CD4-positive, alpha-beta T cell (primary cell): ENCODE results near the gene MPP7. TPM values are rescaled to one million over a fixed set of nuclear protein-coding genes. Genes with fewer than 3 reads are reported as not detected.

Experiments used
- ATAC-seq: fragments of 200-7000 bp; cut with Tn5 transposase; one replicate; pipeline ENCODE4 v1.10.0; 2022; ENCODE audit warnings: mild to moderate bottlenecking; ENCODE audit not compliant: poor library complexity
- CTCF ChIA-PET: fragments of 350-600 bp; sonication (Branson Sonifier 250); formaldehyde crosslinking; loops from one replicate; lab custom pipeline; 2021; ENCODE audit warnings: antibody characterized with exemption, inconsistent platforms; lab: Charles Lee
- POLR2A ChIA-PET: fragments of 350-600 bp; sonication (Branson Sonifier 250); formaldehyde crosslinking; loops from one replicate; lab custom pipeline; 2021; ENCODE audit warnings: antibody characterized with exemption, inconsistent platforms; lab: Charles Lee
- DNase-seq, 14 experiments: peaks; one replicate each; pipeline ENCODE4 v3.0.0-alpha.2; 2013 to 2020; ENCODE audit warnings: mixed read lengths in 2 of 14
- H3K27ac ChIP-seq, 2 donors: one replicate each; pipeline versions ENCODE4 v1.5.1 to v1.7.0; 2013; ENCODE audit warnings: low read length in 2 of 2, low read depth in 1 of 2, mild to moderate bottlenecking in 1 of 2
- H3K27me3 ChIP-seq, 2 experiments: 1 replicate in 1 of 2; 2 replicates in 1 of 2; pipeline versions ENCODE4 v1.6.1 to v1.7.0; 2013; ENCODE audit warnings: low read length in 2 of 2, control low read depth in 1 of 2, mild to moderate bottlenecking in 1 of 2, moderate library complexity in 1 of 2; ENCODE audit not compliant: insufficient read depth in 2 of 2, control insufficient read depth in 1 of 2
- H3K36me3 ChIP-seq: one replicate; pipeline ENCODE4 v1.6.1; 2013; ENCODE audit warnings: low read length, control low read depth; ENCODE audit not compliant: insufficient read depth
- H3K4me1 ChIP-seq: one replicate; pipeline ENCODE4 v1.6.1; 2013; ENCODE audit warnings: low read length, control low read depth; ENCODE audit not compliant: insufficient read depth
- H3K4me3 ChIP-seq: one replicate; pipeline ENCODE4 v1.5.1; 2013; ENCODE audit warnings: mild to moderate bottlenecking, low read length, moderate library complexity
- H3K9me3 ChIP-seq, 2 experiments: 1 replicate in 1 of 2; 2 replicates in 1 of 2; pipeline versions ENCODE4 v1.6.1 to v1.7.0; 2013; ENCODE audit warnings: low read length in 2 of 2, mild to moderate bottlenecking in 2 of 2, control low read depth in 1 of 2, moderate library complexity in 1 of 2; ENCODE audit not compliant: control insufficient read depth in 1 of 2, insufficient read depth in 1 of 2
- H3K27ac Mint-ChIP-seq: one replicate; pipeline ENCODE4 v1.8.0; 2020; ENCODE audit warnings: mixed read lengths
- H3K27me3 Mint-ChIP-seq: one replicate; pipeline ENCODE4 v1.8.0; 2021; ENCODE audit warnings: mixed read lengths
- H3K36me3 Mint-ChIP-seq: one replicate; pipeline ENCODE4 v1.8.0; 2021; ENCODE audit warnings: low read depth, mixed read lengths
- H3K4me1 Mint-ChIP-seq: one replicate; pipeline ENCODE4 v1.8.0; 2021; ENCODE audit warnings: low read depth, mixed read lengths
- H3K4me3 Mint-ChIP-seq: one replicate; pipeline ENCODE4 v1.8.0; 2020; ENCODE audit warnings: mild to moderate bottlenecking, mixed read lengths
- H3K9me3 Mint-ChIP-seq: one replicate; pipeline ENCODE4 v1.8.0; 2020; ENCODE audit warnings: mixed read lengths
- intact Hi-C, 2 experiments: fragments of 100-400 bp; cut with DNase I in 1 of 2; cut with micrococcal nuclease in 1 of 2; formaldehyde crosslinking; loops; one replicate each; pipeline versions ENCODE4 v1.15.1 to v1.9.0; 2023 to 2025; cut with DNase I, micrococcal nuclease
- total RNA-seq, 174 experiments: library from RNA in 2 of 174; stranded (reverse) in 2 of 174; gene quantifications; one replicate each; pipeline ENCODE4 v1.2.3 and lab custom pipeline; 2021 to 2026
- TF ChIP-seq, protein P1 (sequence below): fragments of 200-600 bp; IDR thresholded peaks from one replicate; pipeline ENCODE4 v1.8.0; 2022; ENCODE audit warnings: antibody characterized with exemption, mild to moderate bottlenecking

Gene MPP7
- total RNA-seq, 2 experiments from 2014 or later: 30.4 to 32.5 TPM

DNA sequence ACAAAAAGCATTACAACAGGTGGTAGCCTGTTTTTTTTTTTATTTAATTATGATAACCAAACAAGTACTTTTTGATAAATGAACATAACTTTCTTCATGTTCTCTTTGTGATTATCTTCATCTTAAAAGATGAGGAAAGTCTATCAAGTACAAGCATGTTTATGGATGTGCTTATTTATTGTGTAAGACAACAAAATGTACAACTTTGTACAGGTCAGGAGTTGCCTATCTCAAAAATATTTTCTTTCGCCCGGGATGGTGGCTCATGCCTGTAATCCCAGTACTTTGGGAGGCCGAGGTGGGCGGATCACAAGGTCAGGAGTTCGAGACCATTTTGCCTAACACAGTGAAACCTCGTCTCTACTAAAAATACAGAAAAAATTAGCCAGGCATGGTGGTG, 17.0 kb downstream of the MPP7 start:
- ChIA-PET POLR2A (no interaction called here), CTCF (no interaction called here)
- Histone ChIP-seq H3K36me3 (no peaks in the 10 kb centered on the region), H3K4me3 (no peak overlapping the region), H3K4me1 (no peaks in the 10 kb centered on the region), H3K27me3 (no peaks in the 10 kb centered on the region), H3K9me3 (no peaks in the 10 kb centered on the region), H3K27ac (no peak overlapping the region)
- H3K27ac Mint-ChIP-seq: no peak overlapping the region
- H3K9me3 Mint-ChIP-seq: no peaks in the 10 kb centered on the region
- intact Hi-C loops: no loop called here
- ATAC-seq (no peak), DNase-seq (no peak)
- no peaks in the 10 kb centered on the region for H3K27me3 Mint-ChIP-seq
- H3K4me1 Mint-ChIP-seq: peaks cover 73% of the 10 kb centered on the region
- H3K4me3 Mint-ChIP-seq: no peak overlapping the region
- TF ChIP-seq, protein P1, sequence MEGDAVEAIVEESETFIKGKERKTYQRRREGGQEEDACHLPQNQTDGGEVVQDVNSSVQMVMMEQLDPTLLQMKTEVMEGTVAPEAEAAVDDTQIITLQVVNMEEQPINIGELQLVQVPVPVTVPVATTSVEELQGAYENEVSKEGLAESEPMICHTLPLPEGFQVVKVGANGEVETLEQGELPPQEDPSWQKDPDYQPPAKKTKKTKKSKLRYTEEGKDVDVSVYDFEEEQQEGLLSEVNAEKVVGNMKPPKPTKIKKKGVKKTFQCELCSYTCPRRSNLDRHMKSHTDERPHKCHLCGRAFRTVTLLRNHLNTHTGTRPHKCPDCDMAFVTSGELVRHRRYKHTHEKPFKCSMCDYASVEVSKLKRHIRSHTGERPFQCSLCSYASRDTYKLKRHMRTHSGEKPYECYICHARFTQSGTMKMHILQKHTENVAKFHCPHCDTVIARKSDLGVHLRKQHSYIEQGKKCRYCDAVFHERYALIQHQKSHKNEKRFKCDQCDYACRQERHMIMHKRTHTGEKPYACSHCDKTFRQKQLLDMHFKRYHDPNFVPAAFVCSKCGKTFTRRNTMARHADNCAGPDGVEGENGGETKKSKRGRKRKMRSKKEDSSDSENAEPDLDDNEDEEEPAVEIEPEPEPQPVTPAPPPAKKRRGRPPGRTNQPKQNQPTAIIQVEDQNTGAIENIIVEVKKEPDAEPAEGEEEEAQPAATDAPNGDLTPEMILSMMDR: no peak
- peaks cover 4% of the 10 kb centered on the region for H3K36me3 Mint-ChIP-seq

DNA sequence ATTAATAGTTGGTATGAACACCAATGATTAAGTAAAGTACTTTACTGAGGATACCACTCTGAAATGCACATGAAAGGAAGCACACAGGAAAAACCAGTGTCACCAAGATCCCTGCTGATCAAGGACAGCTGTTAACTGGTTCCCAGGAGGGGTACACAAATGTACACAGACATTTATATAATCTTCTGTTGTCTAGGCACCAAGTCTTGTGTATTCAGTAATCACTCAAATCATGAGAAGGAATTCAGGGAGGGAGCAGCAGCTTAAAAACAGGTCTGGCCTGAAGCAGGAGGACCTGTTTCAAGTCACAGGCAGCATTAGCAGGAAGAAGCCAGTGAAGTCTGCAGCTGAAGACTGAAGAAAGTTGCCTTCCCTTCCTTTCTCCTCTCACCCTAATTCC, 18.7 kb downstream of the MPP7 start:
- H3K4me1 Mint-ChIP-seq: peaks cover 80% of the 10 kb centered on the region
- Histone ChIP-seq H3K4me1 (no peaks in the 10 kb centered on the region), H3K9me3 (no peaks in the 10 kb centered on the region)

DNA sequence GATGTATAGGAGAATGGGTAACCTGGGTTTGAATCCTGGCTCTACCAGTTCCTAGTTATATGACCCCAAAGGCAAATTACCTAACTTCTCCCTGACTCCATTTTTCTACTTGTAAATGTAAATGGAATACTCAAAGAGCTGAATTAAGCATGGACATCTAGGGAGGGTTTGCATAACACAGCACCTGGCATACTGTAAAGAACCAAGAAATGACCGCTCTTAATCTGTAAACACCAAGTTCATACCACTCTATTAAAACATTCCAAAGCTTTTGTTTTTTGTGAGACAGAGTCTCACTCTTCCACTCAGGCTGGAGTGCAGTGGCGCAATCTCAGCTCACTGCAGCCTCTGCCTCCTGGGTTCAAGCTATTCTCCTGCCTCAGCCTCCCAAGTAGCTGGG, 19.6 kb downstream of the MPP7 start:
- Mint-ChIP-seq H3K27me3 (no peaks in the 10 kb centered on the region), H3K4me1 (peaks cover 85% of the 10 kb centered on the region), H3K4me3 (no peak overlapping the region), H3K9me3 (no peaks in the 10 kb centered on the region), H3K27ac (no peak overlapping the region), H3K36me3 (peaks cover 8% of the 10 kb centered on the region)
- ChIA-PET POLR2A (interaction anchor here (1.6 kb wide), 1 partner anchor 20 kb away, joined by 3 read pairs; no protein-coding TSS in a partner anchor), CTCF (interaction anchor here (1.0 to 1.4 kb wide), 2 partner anchors 19 to 41 kb away, joined by 3 to 4 read pairs; no protein-coding TSS in a partner anchor)
- Histone ChIP-seq H3K36me3 (no peaks in the 10 kb centered on the region), H3K27me3 (no peaks in the 10 kb centered on the region), H3K27ac (no peak overlapping the region), H3K4me1 (no peaks in the 10 kb centered on the region), H3K4me3 (no peak overlapping the region), H3K9me3 (no peaks in the 10 kb centered on the region)
- ATAC-seq (no peak), DNase-seq (no peak)
- intact Hi-C loops: no loop called here
- TF ChIP-seq, protein P1: no peak

More for the DNA sequence above, 18.7 kb downstream of the MPP7 start:
- TF ChIP-seq, protein P1: no peak
- POLR2A ChIA-PET: interaction anchor here (0.6 to 1.6 kb wide), 2 partner anchors 19 to 1804 kb away, joined by 3 read pairs; no protein-coding TSS in a partner anchor
- intact Hi-C loops: no loop called here
- H3K36me3 Mint-ChIP-seq: peaks cover 8% of the 10 kb centered on the region
- no peak overlapping the region for H3K27ac Mint-ChIP-seq
- H3K9me3 Mint-ChIP-seq: no peaks in the 10 kb centered on the region
- no peak for DNase-seq
- no peak overlapping the region for H3K4me3 Mint-ChIP-seq
- ATAC-seq: no peak
- H3K27me3 Mint-ChIP-seq: no peaks in the 10 kb centered on the region
- no peaks in the 10 kb centered on the region for H3K27me3 ChIP-seq
- CTCF ChIA-PET: interaction anchor here (1.0 to 1.4 kb wide), 2 partner anchors 20 to 42 kb away, joined by 3 to 4 read pairs; no protein-coding TSS in a partner anchor
- H3K4me3 ChIP-seq: no peak overlapping the region
- no peak overlapping the region for H3K27ac ChIP-seq
- H3K36me3 ChIP-seq: no peaks in the 10 kb centered on the region
